SK-N-MC (cell line): ENCODE data around the gene LRRFIP2.
"Not testable (repeated sequence)": the region's sequence is repeated elsewhere in the genome, so short reads cannot be mapped to it uniquely, and the experiment has no call there.

Source experiments
- DNase-seq: peaks from one replicate; pipeline ENCODE4 v3.0.0-alpha.2; 2011; ENCODE audit warnings: low read depth, low spot score
- H3K27ac ChIP-seq: fragments of 200-600 bp; sonication (generic); 2 replicates; pipeline ENCODE4 v1.5.1; 2016; ENCODE audit warnings: mixed run types
- H3K36me3 ChIP-seq: fragments of 200-600 bp; sonication (generic); 2 replicates; pipeline ENCODE4 v1.6.1; 2017; ENCODE audit warnings: antibody characterized with exemption, low read length, mixed read lengths; ENCODE audit not compliant: insufficient read depth
- H3K4me3 ChIP-seq: fragments of 200-600 bp; sonication (generic); 2 replicates; pipeline ENCODE4 v1.5.1; 2016
- H3K9ac ChIP-seq: fragments of 200-600 bp; sonication (generic); 2 replicates; pipeline ENCODE4 v1.8.0; 2017; ENCODE audit warnings: mixed run types, mixed read lengths; ENCODE audit not compliant: insufficient read length
- H3K9me3 ChIP-seq: fragments of 200-600 bp; sonication (generic); 2 replicates; pipeline ENCODE4 v1.6.1; 2017; ENCODE audit warnings: low read depth, mild to moderate bottlenecking, antibody characterized with exemption, low read length, moderate library complexity, mixed read lengths
- EZH2 ChIP-seq: fragments of 200-600 bp; sonication (generic); IDR thresholded peaks from one replicate; pipeline ENCODE4 v1.6.1; 2017; ENCODE audit warnings: antibody characterized with exemption
- FOXP2 ChIP-seq: optimal IDR thresholded peaks from 2 replicates; pipeline ENCODE3; 2011; ENCODE audit warnings: mild to moderate bottlenecking, moderate library complexity; ENCODE audit not compliant: insufficient read depth; ENCODE audit errors: extremely low read length, control extremely low read depth
- POLR2AphosphoS5 ChIP-seq: IDR thresholded peaks from 2 replicates; pipeline ENCODE4 v1.6.1; 2012; ENCODE audit warnings: mild to moderate bottlenecking, low read depth, low read length, borderline replicate concordance

Gene LRRFIP2

DNA sequence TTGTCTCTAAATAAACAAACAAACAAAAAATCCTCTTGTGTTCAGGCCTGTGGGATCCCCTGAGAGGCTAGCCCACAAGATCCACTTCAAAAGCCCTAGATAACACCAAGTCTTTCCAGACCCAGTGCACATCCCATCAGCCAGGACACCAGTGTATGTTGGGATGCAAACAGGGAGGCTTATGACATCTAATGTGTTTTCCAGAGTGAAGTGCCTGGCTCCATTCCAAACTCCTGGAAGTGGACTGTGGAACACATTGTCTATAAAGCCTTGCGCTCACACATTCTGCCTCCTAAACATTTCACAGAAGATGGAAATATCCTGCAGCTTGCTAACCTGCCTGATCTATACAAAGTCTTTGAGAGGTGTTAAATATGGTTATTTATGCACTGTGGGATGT is 124.1 kb downstream of the LRRFIP2 start:
- Histone ChIP-seq H3K27ac (no peak overlapping the region), H3K9ac (no peak overlapping the region), H3K36me3 (peaks cover 25% of the 10 kb centered on the region; the same call in 1 of the 2 replicates), H3K9me3 (no peaks in the 10 kb centered on the region), H3K4me3 (no peak overlapping the region)
- no peak for DNase-seq
- TF ChIP-seq POLR2AphosphoS5: no peak
- no peak for TF ChIP-seq FOXP2
- TF ChIP-seq EZH2: no peak

DNA sequence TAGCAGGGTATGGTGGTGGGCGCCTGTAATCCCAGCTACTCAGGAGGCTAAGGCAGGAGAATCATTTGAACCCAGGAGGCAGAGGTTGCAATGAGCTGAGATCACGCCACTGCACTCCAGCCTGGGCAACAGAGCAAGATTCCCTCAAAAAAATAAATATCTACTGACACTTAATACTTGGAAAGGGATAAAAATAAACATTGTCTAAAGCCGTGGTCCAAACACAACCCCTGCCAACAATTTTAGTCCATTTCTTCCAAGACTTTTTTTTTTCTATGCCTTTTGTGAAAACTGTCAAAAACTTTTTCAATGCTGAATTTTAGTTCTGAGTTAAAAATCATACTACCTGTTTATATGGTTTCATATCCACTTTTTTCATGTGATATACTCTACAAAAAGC is 131.7 kb downstream of the LRRFIP2 start:
- not testable (repeated sequence) for H3K27ac ChIP-seq, H3K9ac ChIP-seq, DNase-seq, H3K9me3 ChIP-seq, H3K4me3 ChIP-seq
- peaks cover 19% of the 10 kb centered on the region; the same call in 1 of the 2 replicates for H3K36me3 ChIP-seq

DNA sequence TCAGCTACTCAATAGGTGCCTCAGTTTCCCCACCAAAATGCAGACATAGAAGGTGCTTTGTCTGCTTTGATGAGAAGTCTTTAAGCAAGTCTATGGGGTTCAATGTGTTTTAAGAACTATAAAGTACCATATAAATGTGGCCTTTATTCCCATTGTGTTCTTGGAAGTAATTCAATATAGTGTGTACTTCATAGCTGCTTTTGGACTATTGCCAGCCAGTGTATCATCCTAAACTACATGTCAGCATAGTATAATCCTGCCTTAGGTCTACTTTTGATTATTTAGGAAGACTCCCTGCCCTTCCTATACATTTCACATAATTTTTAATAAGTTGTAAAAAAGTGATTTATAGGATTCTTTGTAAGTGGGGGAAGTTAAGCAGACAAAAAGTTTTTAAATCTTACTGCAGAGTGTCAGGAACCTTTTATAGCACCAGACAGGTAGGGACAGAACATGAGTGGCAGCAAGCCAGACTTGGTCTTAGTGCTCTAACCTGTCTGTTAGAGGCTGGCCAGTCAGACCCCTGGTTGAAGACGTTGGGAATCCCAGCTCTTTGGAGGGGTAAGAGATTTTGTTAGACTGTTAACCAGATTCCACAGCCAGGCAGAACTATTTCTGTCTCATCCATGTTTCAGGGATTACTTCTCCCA is 132.7 kb downstream of the LRRFIP2 start:
- TF ChIP-seq FOXP2 (no peak), EZH2 (no peak), POLR2AphosphoS5 (no peak)
- Histone ChIP-seq H3K9ac (no peak overlapping the region), H3K27ac (no peak overlapping the region), H3K4me3 (no peak overlapping the region), H3K36me3 (peaks cover 21% of the 10 kb centered on the region; the same call in 1 of the 2 replicates), H3K9me3 (no peaks in the 10 kb centered on the region)
- DNase-seq: no peak

DNA sequence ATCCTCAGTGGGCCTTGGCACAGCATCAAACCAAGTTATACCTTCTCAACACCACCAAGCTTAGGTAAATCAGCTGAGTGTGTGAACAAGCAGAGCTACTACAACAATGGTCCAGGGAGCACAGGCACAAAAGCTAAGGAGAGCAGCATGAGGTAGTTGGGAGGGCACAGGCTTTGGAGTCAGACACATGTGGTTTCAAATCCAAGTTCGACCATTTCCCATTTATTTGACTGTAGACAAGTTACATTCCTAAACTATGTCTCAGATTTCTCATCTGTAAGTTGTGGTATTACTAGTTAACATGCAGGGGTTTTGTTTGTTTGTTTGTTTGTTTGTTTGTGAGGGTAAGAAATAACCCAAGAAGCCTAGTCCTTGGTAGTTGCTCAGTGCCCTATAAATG is 134.2 kb downstream of the LRRFIP2 start:
- H3K4me3 ChIP-seq: no peak overlapping the region
- no peak for DNase-seq
- no peak overlapping the region for H3K9ac ChIP-seq
- no peak overlapping the region for H3K27ac ChIP-seq
- no peak for TF ChIP-seq FOXP2
- TF ChIP-seq POLR2AphosphoS5: no peak
- TF ChIP-seq EZH2: no peak
- H3K36me3 ChIP-seq: peaks cover 34% of the 10 kb centered on the region; the same call in 1 of the 2 replicates
- H3K9me3 ChIP-seq: no peaks in the 10 kb centered on the region

DNA sequence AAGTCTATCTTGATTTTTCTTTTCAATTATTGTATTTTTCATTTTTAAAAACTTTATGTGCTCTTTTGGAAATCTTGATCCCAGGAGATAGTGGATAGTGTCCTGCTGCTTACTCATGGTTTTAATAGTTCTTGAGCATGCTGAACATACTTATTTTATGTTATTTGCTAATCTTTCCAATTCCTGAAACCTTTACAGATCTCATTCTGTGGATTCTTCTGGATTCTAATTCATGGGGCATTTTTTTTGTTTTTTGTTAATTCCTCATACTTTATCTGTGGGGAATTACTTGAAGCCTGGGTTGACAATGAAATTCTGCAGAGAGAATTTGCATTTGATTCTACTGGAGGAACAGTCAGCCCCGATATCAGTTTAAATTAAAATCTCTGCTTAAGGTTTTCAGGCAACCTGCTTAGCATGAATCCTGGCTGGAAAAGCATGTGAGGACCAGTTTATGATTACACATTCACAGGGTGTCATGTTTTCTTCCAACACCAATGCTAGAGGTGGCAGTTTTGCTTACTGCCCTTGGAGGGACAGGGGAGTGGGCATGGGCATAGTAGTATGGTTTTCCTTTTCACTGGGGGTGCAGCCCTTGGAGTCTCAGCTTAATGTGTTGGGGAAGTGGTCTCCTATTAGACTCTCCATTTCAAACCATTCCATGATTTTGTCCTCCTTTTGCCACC is 135.1 kb downstream of the LRRFIP2 start:
- H3K9me3 ChIP-seq: no peaks in the 10 kb centered on the region
- no peak overlapping the region for H3K27ac ChIP-seq
- no peak for DNase-seq
- H3K4me3 ChIP-seq: no peak overlapping the region
- H3K36me3 ChIP-seq: peaks cover 39% of the 10 kb centered on the region; the same call in 1 of the 2 replicates
- no peak for TF ChIP-seq EZH2
- TF ChIP-seq FOXP2: no peak
- TF ChIP-seq POLR2AphosphoS5: no peak
- no peak overlapping the region for H3K9ac ChIP-seq

DNA sequence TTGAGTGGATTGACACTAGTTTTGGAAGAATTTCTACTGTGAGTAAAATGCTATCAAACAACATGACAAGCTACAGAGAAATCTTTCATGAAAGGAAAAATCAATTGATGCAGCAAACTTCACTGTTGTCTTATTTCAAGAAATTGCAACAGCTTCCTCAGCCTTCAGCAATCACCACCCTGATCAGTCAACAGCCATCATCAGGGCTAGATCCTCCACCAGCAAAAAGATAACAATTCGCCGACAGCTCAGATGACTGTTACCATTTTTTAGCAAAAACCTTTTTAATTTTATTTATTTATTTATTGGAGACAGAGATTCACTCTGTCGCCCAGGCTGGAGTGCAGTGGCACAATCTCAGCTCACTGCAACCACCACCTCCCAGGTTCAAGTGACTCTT is 137.0 kb downstream of the LRRFIP2 start:
- no peaks in the 10 kb centered on the region for H3K9me3 ChIP-seq
- no peak overlapping the region for H3K9ac ChIP-seq
- H3K4me3 ChIP-seq: no peak overlapping the region
- H3K36me3 ChIP-seq: peaks cover 44% of the 10 kb centered on the region; the same call in 1 of the 2 replicates
- no peak for DNase-seq
- no peak overlapping the region for H3K27ac ChIP-seq
- no peak for TF ChIP-seq EZH2
- TF ChIP-seq POLR2AphosphoS5: no peak
- TF ChIP-seq FOXP2: no peak

DNA sequence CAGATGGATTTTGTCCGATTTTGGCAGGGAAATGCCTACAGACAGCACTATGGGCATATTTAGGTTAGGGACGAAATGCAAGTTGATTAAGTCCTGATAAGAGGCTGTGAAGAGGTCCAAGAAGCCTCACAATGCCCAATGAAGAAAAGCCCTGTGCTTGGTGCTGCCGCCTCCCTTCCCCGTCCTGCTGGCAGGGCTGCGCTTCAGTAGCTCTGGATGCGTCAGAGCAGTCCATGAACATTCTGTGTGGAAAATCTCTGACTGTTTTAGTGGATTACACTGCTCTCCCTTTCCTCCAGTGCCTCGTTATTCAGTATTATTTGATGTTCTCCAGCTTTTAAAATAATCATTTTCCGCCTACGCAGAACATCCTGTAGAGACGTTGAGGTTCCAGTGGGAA is 141.4 kb downstream of the LRRFIP2 start:
- H3K9ac ChIP-seq: no peak overlapping the region
- H3K36me3 ChIP-seq: peaks cover 37% of the 10 kb centered on the region; the same call in 1 of the 2 replicates
- no peak overlapping the region for H3K4me3 ChIP-seq
- no peak for DNase-seq
- H3K9me3 ChIP-seq: no peaks in the 10 kb centered on the region
- no peak for TF ChIP-seq EZH2
- no peak for TF ChIP-seq FOXP2
- no peak for TF ChIP-seq POLR2AphosphoS5
- no peak overlapping the region for H3K27ac ChIP-seq

DNA sequence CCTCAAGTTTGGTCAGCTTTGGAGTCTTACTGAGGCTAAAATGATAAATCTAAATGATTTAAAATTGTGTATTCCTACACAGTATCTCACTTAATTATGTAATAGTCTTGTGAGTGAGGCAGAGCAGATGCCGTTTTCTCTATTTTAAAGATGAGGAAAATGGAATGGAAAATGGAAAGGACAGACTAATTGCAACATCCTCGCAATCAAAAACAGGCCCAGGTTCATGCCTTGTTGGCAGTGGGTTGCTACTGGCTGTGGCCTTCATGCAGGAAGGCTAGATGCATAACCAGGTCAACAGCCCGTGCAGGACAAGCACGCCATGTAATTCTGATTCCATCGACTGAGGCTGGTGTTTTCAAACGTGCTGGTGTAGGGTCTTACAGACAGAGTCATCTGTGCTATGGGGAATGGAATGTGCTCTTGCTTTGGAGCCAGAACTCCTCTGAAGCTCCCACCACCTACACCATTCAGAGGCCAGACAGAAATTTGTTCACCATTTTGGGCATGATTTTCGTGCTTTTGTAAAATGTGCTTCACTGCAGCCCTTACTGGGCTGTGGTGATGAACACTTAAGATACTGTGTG is 143.2 kb downstream of the LRRFIP2 start:
- H3K27ac ChIP-seq: no peak overlapping the region
- H3K9ac ChIP-seq: no peak overlapping the region
- no peak for DNase-seq
- no peak for TF ChIP-seq FOXP2
- TF ChIP-seq POLR2AphosphoS5: no peak
- no peak for TF ChIP-seq EZH2
- peaks cover 29% of the 10 kb centered on the region; the same call in 1 of the 2 replicates for H3K36me3 ChIP-seq
- H3K9me3 ChIP-seq: no peaks in the 10 kb centered on the region
- H3K4me3 ChIP-seq: no peak overlapping the region

DNA sequence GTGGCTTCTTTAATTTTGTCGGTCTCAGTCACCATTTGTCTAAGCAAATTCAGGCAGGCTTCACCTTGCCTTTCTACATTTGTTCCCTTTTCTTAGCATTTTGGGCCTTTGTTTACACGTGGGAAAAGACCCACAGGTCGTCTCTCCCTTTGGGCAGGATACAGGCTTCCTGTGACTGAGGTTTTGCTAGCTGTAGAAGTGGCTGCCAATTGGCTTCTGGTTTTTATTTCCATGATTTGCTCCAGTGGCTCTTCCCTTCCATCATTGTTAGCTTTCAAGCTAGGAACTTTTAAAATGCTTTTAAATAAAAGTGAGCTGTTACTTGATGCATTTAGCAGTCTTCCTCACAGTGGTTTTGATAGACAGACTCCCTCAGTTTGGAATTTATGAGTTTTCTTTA is 143.8 kb downstream of the LRRFIP2 start:
- DNase-seq: no peak
- Histone ChIP-seq H3K4me3 (no peak overlapping the region), H3K27ac (no peak overlapping the region), H3K36me3 (peaks cover 28% of the 10 kb centered on the region), H3K9ac (no peak overlapping the region), H3K9me3 (no peaks in the 10 kb centered on the region)
- TF ChIP-seq EZH2 (no peak), POLR2AphosphoS5 (no peak), FOXP2 (no peak)
